Measurements from ENCODE around the gene SORCS2.

The SORCS2 gene

GRCh38 chr4:7719354-7720174, 527.2 kb downstream of the SORCS2 start:
- DNase-seq = peak; percentile 60 to 80 (median 72)

GRCh38 chr4:7721984-7722551, 529.7 kb downstream of the SORCS2 start:
- peak in 1 of 4 experiments; percentile 15 for DNase-seq

GRCh38 chr4:7722766-7723387, 530.5 kb downstream of the SORCS2 start:
- peak; percentile 34 to 62 (median 50) for DNase-seq

GRCh38 chr4:7723625-7724024, 531.3 kb downstream of the SORCS2 start:
- DNase-seq = no peak

- DNase-seq = no peak
Measured at GRCh38 chr4:7725951-7726350, 533.6 kb downstream of the SORCS2 start.

GRCh38 chr4:7726665-7727413, 534.5 kb downstream of the SORCS2 start:
- DNase-seq = no peak

- DNase-seq = no peak
Measured at GRCh38 chr4:7727749-7728148, 535.4 kb downstream of the SORCS2 start.

GRCh38 chr4:7731437-7731836, 539.1 kb downstream of the SORCS2 start:
- no peak for DNase-seq

- no peak for DNase-seq
Measured at GRCh38 chr4:7732263-7732662, 539.9 kb downstream of the SORCS2 start.

- no peak for DNase-seq
Measured at GRCh38 chr4:7733201-7733600, 540.9 kb downstream of the SORCS2 start.

GRCh38 chr4:7733801-7734650, 541.7 kb downstream of the SORCS2 start:
- no peak for DNase-seq

- no peak for DNase-seq
Measured at GRCh38 chr4:7734651-7735260, 542.4 kb downstream of the SORCS2 start.

- no peak for DNase-seq
Measured at GRCh38 chr4:7735395-7735794, 543.1 kb downstream of the SORCS2 start.

GRCh38 chr4:7735961-7736360, 543.6 kb downstream of the SORCS2 start:
- no peak for DNase-seq

- DNase-seq = no peak
Measured at GRCh38 chr4:7736436-7737267, 544.3 kb downstream of the SORCS2 start.

- DNase-seq = no peak
Measured at GRCh38 chr4:7737268-7737645, 544.9 kb downstream of the SORCS2 start.

GRCh38 chr4:7737752-7738457, 545.6 kb downstream of the SORCS2 start:
- no peak for DNase-seq

- no peak for DNase-seq
Measured at GRCh38 chr4:7738458-7739076, 546.2 kb downstream of the SORCS2 start.

GRCh38 chr4:7739077-7739917, 547.0 kb downstream of the SORCS2 start:
- no peak for DNase-seq
